BLaER1 treated with 17β-estradiol and CSF1 and Interleukin-3, amounts not matched to agents 10 nM and 100 nM (cell line): Measurements from ENCODE around the gene CCDC192.
A peak's percentile ranks its signal among the peaks of the same experiment; 100 is the strongest.

ENCODE experiments used
- H3K27ac ChIP-seq, 11 experiments: shearing (Covaris generic); formaldehyde crosslinking; 2 replicates each; pipeline ENCODE4 v1.8.1; 2022
- H3K27me3 ChIP-seq, 11 experiments: shearing (Covaris generic); formaldehyde crosslinking; 2 replicates each; pipeline ENCODE4 v1.8.1; 2022
- H3K36me3 ChIP-seq, 11 experiments: shearing (Covaris generic); formaldehyde crosslinking; 2 replicates each; pipeline ENCODE4 v1.8.1; 2022
- H3K4me1 ChIP-seq, 10 experiments: shearing (Covaris generic); formaldehyde crosslinking; 2 replicates each; pipeline ENCODE4 v1.8.1; 2022
- H3K4me2 ChIP-seq, 11 experiments: shearing (Covaris generic); formaldehyde crosslinking; 2 replicates each; pipeline ENCODE4 v1.8.1; 2022
- H3K4me3 ChIP-seq, 10 experiments: shearing (Covaris generic); formaldehyde crosslinking; 2 replicates each; pipeline ENCODE4 v1.8.1; 2022
- H3K9ac ChIP-seq, 11 experiments: shearing (Covaris generic); formaldehyde crosslinking; 2 replicates each; pipeline ENCODE4 v1.8.1; 2022
- H3K9me3 ChIP-seq, 11 experiments: shearing (Covaris generic); formaldehyde crosslinking; replicated peaks in 1 of 11; 2 replicates each; pipeline ENCODE4 v1.8.1; 2022
- H4K20me1 ChIP-seq, 11 experiments: shearing (Covaris generic); formaldehyde crosslinking; 2 replicates each; pipeline ENCODE4 v1.8.1; 2022
- Cebpa-rat ChIP-seq, 11 experiments: shearing (Covaris generic); IDR thresholded peaks; 2 replicates each; pipeline ENCODE4 v1.8.1; 2022

CCDC192 gene

GRCh38 chr5:127894461-127894860 lies 191.3 kb downstream of the CCDC192 start:
- Histone ChIP-seq H3K9ac (no peak overlapping the region), H3K4me1 (peaks cover 8 to 24% (median 13%) of the 10 kb centered on the region in 10 experiments; a peak in 19 of 20 replicates), H3K27ac (no peak overlapping the region), H3K4me3 (no peak overlapping the region), H3K27me3 (no peaks in the 10 kb centered on the region), H3K36me3 (no peaks in the 10 kb centered on the region), H3K4me2 (no peak overlapping the region), H3K9me3 (no peaks in the 10 kb centered on the region), H4K20me1 (no peaks in the 10 kb centered on the region)
- no peak for TF ChIP-seq Cebpa-rat (IDR thresholded peaks at IDR 0.05)

GRCh38 chr5:127898551-127899213 lies 195.5 kb downstream of the CCDC192 start:
- no peak for TF ChIP-seq Cebpa-rat (IDR thresholded peaks at IDR 0.05)
- Histone ChIP-seq H3K4me1 (peaks cover 0 to 10% (median 0%) of the 10 kb centered on the region in 10 experiments; a peak in 6 of 20 replicates), H3K4me2 (peak overlapping the region in 4 of 11 experiments; percentile 21 to 39 (median 30); a peak in 5 of 22 replicates), H3K27me3 (no peaks in the 10 kb centered on the region), H3K4me3 (no peak overlapping the region), H4K20me1 (no peaks in the 10 kb centered on the region), H3K9ac (no peak overlapping the region), H3K36me3 (no peaks in the 10 kb centered on the region), H3K27ac (no peak overlapping the region), H3K9me3 (no peaks in the 10 kb centered on the region)

DNA sequence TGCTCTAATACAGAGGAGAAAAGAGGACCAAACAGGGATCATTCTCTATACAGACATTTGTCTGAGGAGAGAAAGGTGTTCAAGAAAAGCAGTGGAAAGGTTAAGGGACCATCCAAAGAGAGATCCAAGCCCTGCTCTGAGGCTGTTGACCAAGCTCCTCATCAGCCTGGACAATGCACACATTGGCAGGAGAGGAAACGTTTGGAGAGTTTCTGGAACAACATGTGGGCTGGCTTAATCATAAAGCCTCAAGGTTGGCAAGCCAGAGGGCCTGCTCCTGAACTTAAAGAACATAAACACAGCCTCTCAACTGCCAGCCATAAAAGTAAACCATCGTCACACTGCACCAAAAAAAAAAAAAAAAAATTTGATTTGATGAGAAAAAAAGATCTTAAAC lies 196.0 kb downstream of the CCDC192 start:
- Histone ChIP-seq H3K4me1 (peaks cover 0 to 10% (median 0%) of the 10 kb centered on the region in 10 experiments; a peak in 6 of 20 replicates), H3K9ac (no peak overlapping the region), H3K36me3 (no peaks in the 10 kb centered on the region), H3K9me3 (no peaks in the 10 kb centered on the region), H3K4me2 (peak overlapping the region in 3 of 11 experiments; percentile 21 to 39 (median 33); a peak in 4 of 22 replicates), H3K4me3 (no peak overlapping the region), H4K20me1 (no peaks in the 10 kb centered on the region), H3K27ac (no peak overlapping the region), H3K27me3 (no peaks in the 10 kb centered on the region)
- no peak for TF ChIP-seq Cebpa-rat (IDR thresholded peaks at IDR 0.05)

- Histone ChIP-seq H3K9ac (no peak overlapping the region), H3K4me2 (no peak overlapping the region), H4K20me1 (no peaks in the 10 kb centered on the region), H3K27me3 (no peaks in the 10 kb centered on the region), H3K4me1 (peaks cover 4 to 11% (median 10%) of the 10 kb centered on the region in 10 experiments; a peak in 17 of 20 replicates), H3K4me3 (no peak overlapping the region), H3K36me3 (no peaks in the 10 kb centered on the region), H3K27ac (no peak overlapping the region), H3K9me3 (no peaks in the 10 kb centered on the region)
- no peak for TF ChIP-seq Cebpa-rat (IDR thresholded peaks at IDR 0.05)
Measured at GRCh38 chr5:127906562-127907204, 203.5 kb downstream of the CCDC192 start.

DNA sequence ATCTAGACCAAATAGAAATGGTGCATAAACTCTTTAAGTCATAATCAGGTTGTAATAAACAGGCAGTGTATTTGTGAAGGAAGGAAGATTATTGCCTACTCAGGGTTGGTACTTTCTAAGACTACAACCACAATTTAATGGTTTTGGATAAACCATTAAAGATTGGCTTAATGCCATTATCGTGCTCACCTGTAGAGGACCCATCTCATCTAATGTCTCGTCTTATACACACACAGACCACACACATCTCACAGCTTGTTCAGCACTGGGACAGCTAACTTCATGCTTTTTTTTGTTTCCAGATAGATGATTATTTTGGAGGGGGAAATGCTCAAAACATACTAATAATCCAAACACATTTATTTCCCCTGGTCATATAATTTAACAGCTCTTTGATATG lies 204.7 kb downstream of the CCDC192 start:
- Histone ChIP-seq H3K36me3 (no peaks in the 10 kb centered on the region), H3K27ac (no peak overlapping the region), H3K9ac (no peak overlapping the region), H3K4me2 (no peak overlapping the region), H3K27me3 (no peaks in the 10 kb centered on the region), H3K4me1 (peaks cover 4 to 11% (median 10%) of the 10 kb centered on the region in 10 experiments; a peak in 17 of 20 replicates), H3K4me3 (no peak overlapping the region), H3K9me3 (no peaks in the 10 kb centered on the region), H4K20me1 (no peaks in the 10 kb centered on the region)
- TF ChIP-seq Cebpa-rat (IDR thresholded peaks at IDR 0.05) = no peak

GRCh38 chr5:127909066-127909465 lies 205.9 kb downstream of the CCDC192 start:
- no peak overlapping the region for H3K27ac ChIP-seq
- peaks cover 4 to 11% (median 10%) of the 10 kb centered on the region in 10 experiments; a peak in 17 of 20 replicates for H3K4me1 ChIP-seq
- H4K20me1 ChIP-seq = no peaks in the 10 kb centered on the region
- H3K9me3 ChIP-seq = no peaks in the 10 kb centered on the region
- H3K4me2 ChIP-seq = no peak overlapping the region
- H3K9ac ChIP-seq = no peak overlapping the region
- no peaks in the 10 kb centered on the region for H3K27me3 ChIP-seq
- TF ChIP-seq Cebpa-rat (IDR thresholded peaks at IDR 0.05) = no peak
- H3K4me3 ChIP-seq = no peak overlapping the region
- no peaks in the 10 kb centered on the region for H3K36me3 ChIP-seq

GRCh38 chr5:127909821-127910220 lies 206.6 kb downstream of the CCDC192 start:
- no peak overlapping the region for H3K27ac ChIP-seq
- no peaks in the 10 kb centered on the region for H3K36me3 ChIP-seq
- H3K4me1 ChIP-seq = peaks cover 4 to 11% (median 10%) of the 10 kb centered on the region in 10 experiments; a peak in 17 of 20 replicates
- no peaks in the 10 kb centered on the region for H3K9me3 ChIP-seq
- no peak for TF ChIP-seq Cebpa-rat (IDR thresholded peaks at IDR 0.05)
- peak overlapping the region in 4 of 11 experiments; percentile 5 to 62 (median 53); a peak in 3 of 22 replicates for H3K4me2 ChIP-seq
- no peaks in the 10 kb centered on the region for H3K27me3 ChIP-seq
- no peaks in the 10 kb centered on the region for H4K20me1 ChIP-seq
- H3K9ac ChIP-seq = no peak overlapping the region
- no peak overlapping the region for H3K4me3 ChIP-seq

- H3K27ac ChIP-seq = no peak overlapping the region
Measured at GRCh38 chr5:127910307-127910956, 207.2 kb downstream of the CCDC192 start.

DNA sequence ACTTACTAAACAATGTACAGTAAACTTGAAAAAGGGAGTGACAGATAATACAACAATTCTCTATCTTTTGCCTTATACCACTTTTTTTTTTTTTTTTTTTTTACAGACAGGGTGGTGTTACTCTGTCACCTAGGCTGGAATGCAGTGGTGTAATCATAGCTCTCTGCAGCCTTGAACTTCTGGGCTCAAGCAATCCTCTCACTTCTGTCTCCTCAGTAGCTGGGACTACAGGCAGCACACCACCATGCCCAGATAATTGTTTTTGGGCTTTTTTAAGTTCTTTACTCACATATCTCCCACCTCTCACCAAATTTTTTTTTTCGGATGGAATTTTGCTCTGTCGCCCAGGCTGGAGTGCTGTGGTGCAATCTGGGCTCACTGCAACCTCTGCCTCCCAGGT lies 208.4 kb downstream of the CCDC192 start:
- H3K9ac ChIP-seq = no peak overlapping the region
- peaks cover 4 to 11% (median 10%) of the 10 kb centered on the region in 10 experiments; a peak in 19 of 20 replicates for H3K4me1 ChIP-seq
- no peak for TF ChIP-seq Cebpa-rat (IDR thresholded peaks at IDR 0.05)
- no peaks in the 10 kb centered on the region for H4K20me1 ChIP-seq
- H3K4me3 ChIP-seq = no peak overlapping the region
- H3K27me3 ChIP-seq = no peaks in the 10 kb centered on the region
- H3K4me2 ChIP-seq = no peak overlapping the region
- H3K36me3 ChIP-seq = no peaks in the 10 kb centered on the region
- H3K27ac ChIP-seq = no peak overlapping the region
- no peaks in the 10 kb centered on the region for H3K9me3 ChIP-seq

More at GRCh38 chr5:127910307-127910956, 207.2 kb downstream of the CCDC192 start:
- peaks cover 4 to 11% (median 10%) of the 10 kb centered on the region in 10 experiments; a peak in 17 of 20 replicates for H3K4me1 ChIP-seq
- no peaks in the 10 kb centered on the region for H4K20me1 ChIP-seq
- no peak overlapping the region for H3K9ac ChIP-seq
- H3K27me3 ChIP-seq = no peaks in the 10 kb centered on the region
- H3K4me3 ChIP-seq = no peak overlapping the region
- H3K9me3 ChIP-seq = no peaks in the 10 kb centered on the region
- H3K4me2 ChIP-seq = peak overlapping the region in 10 of 11 experiments; percentile 5 to 63 (median 41); a peak in 18 of 22 replicates
- TF ChIP-seq Cebpa-rat (IDR thresholded peaks at IDR 0.05) = no peak
- H3K36me3 ChIP-seq = no peaks in the 10 kb centered on the region
